GM12891 (cell line): ENCODE results near the gene HIPK1.

ENCODE experiments used
- POLR2A ChIP-seq: IDR thresholded peaks from 2 replicates; pipeline ENCODE4 v1.6.1; 2011; ENCODE audit warnings: low read depth, low read length, control low read depth
- POLR2AphosphoS5 ChIP-seq: IDR thresholded peaks from 2 replicates; pipeline ENCODE4 v1.6.1; 2011; ENCODE audit warnings: low read depth, low read length, control low read depth
- TAF1 ChIP-seq: IDR thresholded peaks from 2 replicates; pipeline ENCODE4 v1.6.1; 2011; ENCODE audit warnings: low read depth, low read length, control low read depth

- TF ChIP-seq POLR2AphosphoS5 (no peak), POLR2A (no peak), TAF1 (no peak)
Observed at GRCh38 chr1:113993766-113994165, 64.6 kb downstream of the HIPK1 start.
